Measurements from ENCODE around the gene SEC14L2.

SEC14L2 gene

GRCh38 chr22:30356449-30357235 lies 40.2 kb upstream of the SEC14L2 start, which contains the start of the genes CCDC157 and SF3A1:
TSS of gene CCDC157 (plus strand) at chr22:30357007. CDS start at chr22:30366001, 8,994 bp downstream.
TSS of gene SF3A1 (minus strand) at chr22:30356894. CDS start at chr22:30356792, 102 bp downstream.
- Histone ChIP-seq H4K20me1 (ENCODE audit: low read depth, low read length) (peaks cover 2% of the 10 kb centered on the region; the same call in 1 of the 2 replicates), H3K9ac (ENCODE audit: low read length) (peak within 1 kb of the TSS; percentile 90), H3K79me2 (ENCODE audit: insufficient read depth, low read length) (peaks cover 43% of the 10 kb centered on the region), H3K36me3 (ENCODE audit: low read length) (no peaks in the 10 kb centered on the region), H2AFZ (ENCODE audit: low read depth, low read length, severe bottlenecking) (peak within 1 kb of the TSS; percentile 85), H3F3A (ENCODE audit: insufficient read depth) (no peaks in the 10 kb centered on the region), H3K27me3 (ENCODE audit: low read length) (no peaks in the 10 kb centered on the region), H3K9me2 (replicated peaks; ENCODE audit: insufficient read depth, low read length) (no peaks in the 10 kb centered on the region), H3K27ac (ENCODE audit: low read depth, low read length) (peak within 1 kb of the TSS; percentile 63), H3K4me3 (ENCODE audit: insufficient read depth, low read length, poor library complexity, severe bottlenecking) (peak within 1 kb of the TSS; percentile 95), H3K9me3 (ENCODE audit: insufficient read depth, low read length) (no peaks in the 10 kb centered on the region), H3K4me2 (ENCODE audit: low read depth, low read length, poor library complexity, severe bottlenecking) (peak within 1 kb of the TSS; percentile 79)
- TF ChIP-seq CTCF (IDR thresholded peaks at IDR 0.05; ENCODE audit: insufficient read depth, low read length, poor library complexity, severe bottlenecking) (no peak), EZH2phosphoT487 (conservative IDR thresholded peaks at IDR 0.05; ENCODE audit: low read length) (no peak)

GRCh38 chr22:30357236-30357570 lies 39.6 kb upstream of the SEC14L2 start:
- no peaks in the 10 kb centered on the region for H3K9me3 ChIP-seq (ENCODE audit: insufficient read depth, low read length)
- no peak overlapping the region for H3K27ac ChIP-seq (ENCODE audit: low read depth, low read length)
- TF ChIP-seq CTCF (IDR thresholded peaks at IDR 0.05; ENCODE audit: insufficient read depth, low read length, poor library complexity, severe bottlenecking) (no peak), EZH2phosphoT487 (conservative IDR thresholded peaks at IDR 0.05; ENCODE audit: low read length) (no peak)
- peak overlapping the region; percentile 85 for H2AFZ ChIP-seq (ENCODE audit: low read depth, low read length, severe bottlenecking)
- peaks cover 37% of the 10 kb centered on the region for H3K79me2 ChIP-seq (ENCODE audit: insufficient read depth, low read length)
- H3K36me3 ChIP-seq (ENCODE audit: low read length) = no peaks in the 10 kb centered on the region
- H3K9ac ChIP-seq (ENCODE audit: low read length) = peak overlapping the region; percentile 90
- H3K4me2 ChIP-seq (ENCODE audit: low read depth, low read length, poor library complexity, severe bottlenecking) = peak overlapping the region; percentile 79
- no peaks in the 10 kb centered on the region for H3K27me3 ChIP-seq (ENCODE audit: low read length)
- H4K20me1 ChIP-seq (ENCODE audit: low read depth, low read length) = peaks cover 2% of the 10 kb centered on the region; the same call in 1 of the 2 replicates
- H3K9me2 ChIP-seq (replicated peaks; ENCODE audit: insufficient read depth, low read length) = no peaks in the 10 kb centered on the region
- peak overlapping the region; percentile 95 for H3K4me3 ChIP-seq (ENCODE audit: insufficient read depth, low read length, poor library complexity, severe bottlenecking)
- no peaks in the 10 kb centered on the region for H3F3A ChIP-seq (ENCODE audit: insufficient read depth)

GRCh38 chr22:30357650-30358215 lies 39.1 kb upstream of the SEC14L2 start:
- Histone ChIP-seq H3K79me2 (ENCODE audit: insufficient read depth, low read length) (peaks cover 33% of the 10 kb centered on the region), H3K4me2 (ENCODE audit: low read depth, low read length, poor library complexity, severe bottlenecking) (peak overlapping the region; percentile 79), H3K36me3 (ENCODE audit: low read length) (no peaks in the 10 kb centered on the region), H3F3A (ENCODE audit: insufficient read depth) (no peaks in the 10 kb centered on the region), H2AFZ (ENCODE audit: low read depth, low read length, severe bottlenecking) (no peak overlapping the region), H3K4me3 (ENCODE audit: insufficient read depth, low read length, poor library complexity, severe bottlenecking) (no peak overlapping the region), H3K27me3 (ENCODE audit: low read length) (no peaks in the 10 kb centered on the region), H3K9ac (ENCODE audit: low read length) (0 out of 2 replicates have a peak overlapping the region, but pooled peaks have one; percentile 90), H4K20me1 (ENCODE audit: low read depth, low read length) (peaks cover 2% of the 10 kb centered on the region; the same call in 1 of the 2 replicates), H3K9me3 (ENCODE audit: insufficient read depth, low read length) (no peaks in the 10 kb centered on the region), H3K9me2 (replicated peaks; ENCODE audit: insufficient read depth, low read length) (no peaks in the 10 kb centered on the region), H3K27ac (ENCODE audit: low read depth, low read length) (no peak overlapping the region)
- TF ChIP-seq EZH2phosphoT487 (conservative IDR thresholded peaks at IDR 0.05; ENCODE audit: low read length) = no peak
